ENCODE results near the gene RAB34. TPM values are rescaled to one million over a fixed set of nuclear protein-coding genes. Genes with fewer than 3 reads are reported as not detected.

The RAB34 gene
- total and polyA plus RNA-seq, 9 of the 15 experiments (the other 6 are each of a cell fraction or from before 2014, with no cell fraction given), result 0.07 to 3.8 (median 0.46) TPM; not detected in 1

- TF ChIP-seq CREBBP (IDR thresholded peaks at IDR 0.05; ENCODE audit: low read depth, low read length) (no peak), HNRNPLL (IDR thresholded peaks at IDR 0.05; ENCODE audit: low read depth, low read length, poor library complexity, severe bottlenecking) (no peak), ETV5 (CRISPR knock-in tag; IDR thresholded peaks at IDR 0.05; ENCODE audit: low read depth) (no peak), LEF1 (IDR thresholded peaks at IDR 0.05) (peak; percentile 54), POLR2B (IDR thresholded peaks at IDR 0.05; ENCODE audit: low read depth, partially characterized antibody) (no peak), ETS2 (tag; IDR thresholded peaks at IDR 0.05; ENCODE audit: borderline replicate concordance, poor library complexity, severe bottlenecking) (no peak), CBX5 (IDR thresholded peaks at IDR 0.05; ENCODE audit: borderline replicate concordance, low read depth) (0 out of 2 replicates have a peak, but pooled peaks have one; percentile 67), SMC3 (conservative IDR thresholded peaks at IDR 0.05; ENCODE audit: insufficient read depth, low read depth, low read length) (0 out of 2 replicates have a peak, but pooled peaks have one; percentile 12), SRSF1 (IDR thresholded peaks at IDR 0.05; ENCODE audit: low read depth, low read length) (no peak), KLF16 (IDR thresholded peaks at IDR 0.05) (no peak), XRCC5 (IDR thresholded peaks at IDR 0.05; ENCODE audit: low read depth, low read length) (no peak; the same call in 1 of the 2 replicates), KAT2B (IDR thresholded peaks at IDR 0.05; ENCODE audit: low read depth, low read length) (no peak), NRF1 (conservative IDR thresholded peaks at IDR 0.05 in 1 of 2, IDR thresholded peaks at IDR 0.05 in 1 of 2) (peak in 1 of 2 experiments; percentile 50; a peak in 2 of 4 replicates), RBM25 (IDR thresholded peaks at IDR 0.05; ENCODE audit: low read depth, low read length, severe bottlenecking) (no peak), CBFA2T2 (conservative IDR thresholded peaks at IDR 0.05) (no peak), NEUROD1 (IDR thresholded peaks at IDR 0.05; ENCODE audit: borderline replicate concordance, low read depth, low read length, partially characterized antibody) (peak; percentile 81), ZKSCAN1 (IDR thresholded peaks at IDR 0.05; ENCODE audit: low read depth, low read length) (no peak), DEAF1 (CRISPR knock-in tag; IDR thresholded peaks at IDR 0.05) (0 out of 2 replicates have a peak, but pooled peaks have one; percentile 15), HMG20A (CRISPR knock-in tag; conservative IDR thresholded peaks at IDR 0.05) (no peak)
- TF ChIP-seq, protein P1, sequence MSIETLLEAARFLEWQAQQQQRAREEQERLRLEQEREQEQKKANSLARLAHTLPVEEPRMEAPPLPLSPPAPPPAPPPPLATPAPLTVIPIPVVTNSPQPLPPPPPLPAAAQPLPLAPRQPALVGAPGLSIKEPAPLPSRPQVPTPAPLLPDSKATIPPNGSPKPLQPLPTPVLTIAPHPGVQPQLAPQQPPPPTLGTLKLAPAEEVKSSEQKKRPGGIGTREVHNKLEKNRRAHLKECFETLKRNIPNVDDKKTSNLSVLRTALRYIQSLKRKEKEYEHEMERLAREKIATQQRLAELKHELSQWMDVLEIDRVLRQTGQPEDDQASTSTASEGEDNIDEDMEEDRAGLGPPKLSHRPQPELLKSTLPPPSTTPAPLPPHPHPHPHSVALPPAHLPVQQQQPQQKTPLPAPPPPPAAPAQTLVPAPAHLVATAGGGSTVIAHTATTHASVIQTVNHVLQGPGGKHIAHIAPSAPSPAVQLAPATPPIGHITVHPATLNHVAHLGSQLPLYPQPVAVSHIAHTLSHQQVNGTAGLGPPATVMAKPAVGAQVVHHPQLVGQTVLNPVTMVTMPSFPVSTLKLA (conservative IDR thresholded peaks at IDR 0.05), result peak in 1 of 2 experiments; percentile 41; a peak in 1 of 4 replicates
- TF ChIP-seq, protein P2, sequence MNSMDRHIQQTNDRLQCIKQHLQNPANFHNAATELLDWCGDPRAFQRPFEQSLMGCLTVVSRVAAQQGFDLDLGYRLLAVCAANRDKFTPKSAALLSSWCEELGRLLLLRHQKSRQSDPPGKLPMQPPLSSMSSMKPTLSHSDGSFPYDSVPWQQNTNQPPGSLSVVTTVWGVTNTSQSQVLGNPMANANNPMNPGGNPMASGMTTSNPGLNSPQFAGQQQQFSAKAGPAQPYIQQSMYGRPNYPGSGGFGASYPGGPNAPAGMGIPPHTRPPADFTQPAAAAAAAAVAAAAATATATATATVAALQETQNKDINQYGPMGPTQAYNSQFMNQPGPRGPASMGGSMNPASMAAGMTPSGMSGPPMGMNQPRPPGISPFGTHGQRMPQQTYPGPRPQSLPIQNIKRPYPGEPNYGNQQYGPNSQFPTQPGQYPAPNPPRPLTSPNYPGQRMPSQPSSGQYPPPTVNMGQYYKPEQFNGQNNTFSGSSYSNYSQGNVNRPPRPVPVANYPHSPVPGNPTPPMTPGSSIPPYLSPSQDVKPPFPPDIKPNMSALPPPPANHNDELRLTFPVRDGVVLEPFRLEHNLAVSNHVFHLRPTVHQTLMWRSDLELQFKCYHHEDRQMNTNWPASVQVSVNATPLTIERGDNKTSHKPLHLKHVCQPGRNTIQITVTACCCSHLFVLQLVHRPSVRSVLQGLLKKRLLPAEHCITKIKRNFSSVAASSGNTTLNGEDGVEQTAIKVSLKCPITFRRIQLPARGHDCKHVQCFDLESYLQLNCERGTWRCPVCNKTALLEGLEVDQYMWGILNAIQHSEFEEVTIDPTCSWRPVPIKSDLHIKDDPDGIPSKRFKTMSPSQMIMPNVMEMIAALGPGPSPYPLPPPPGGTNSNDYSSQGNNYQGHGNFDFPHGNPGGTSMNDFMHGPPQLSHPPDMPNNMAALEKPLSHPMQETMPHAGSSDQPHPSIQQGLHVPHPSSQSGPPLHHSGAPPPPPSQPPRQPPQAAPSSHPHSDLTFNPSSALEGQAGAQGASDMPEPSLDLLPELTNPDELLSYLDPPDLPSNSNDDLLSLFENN (IDR thresholded peaks at IDR 0.05; ENCODE audit: low read depth in 2 of 2, low read length in 2 of 2), result 0 out of 4 replicates have a peak, but pooled peaks of 1 of the 2 experiments have one; percentile 22
Observed at GRCh38 chr17:28735242-28735722, 17.6 kb upstream of the RAB34 start (continued).
